ENCODE measurements around the gene ARHGEF9.

Gene ARHGEF9

DNA sequence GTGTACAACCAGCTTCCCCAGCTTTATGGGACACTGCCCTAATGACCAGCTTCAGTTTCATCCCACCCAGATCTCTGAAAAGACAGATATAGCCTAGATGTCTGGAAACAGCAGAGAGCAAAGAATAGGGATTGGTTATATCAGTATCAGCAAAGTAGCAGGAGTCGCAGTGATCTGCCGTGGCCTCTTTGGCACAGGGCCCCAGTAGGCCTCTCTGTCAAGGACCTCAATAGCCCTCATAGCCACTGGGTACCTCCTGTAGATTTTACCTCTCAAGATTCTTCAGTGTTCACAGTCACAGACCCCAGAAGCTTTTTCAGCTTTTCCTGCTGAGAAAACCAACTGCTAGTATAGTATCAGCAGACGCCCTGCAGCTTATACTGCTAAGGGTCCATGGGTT lies 104.6 kb downstream of the ARHGEF9 start (continued):
- TF ChIP-seq, protein P1, sequence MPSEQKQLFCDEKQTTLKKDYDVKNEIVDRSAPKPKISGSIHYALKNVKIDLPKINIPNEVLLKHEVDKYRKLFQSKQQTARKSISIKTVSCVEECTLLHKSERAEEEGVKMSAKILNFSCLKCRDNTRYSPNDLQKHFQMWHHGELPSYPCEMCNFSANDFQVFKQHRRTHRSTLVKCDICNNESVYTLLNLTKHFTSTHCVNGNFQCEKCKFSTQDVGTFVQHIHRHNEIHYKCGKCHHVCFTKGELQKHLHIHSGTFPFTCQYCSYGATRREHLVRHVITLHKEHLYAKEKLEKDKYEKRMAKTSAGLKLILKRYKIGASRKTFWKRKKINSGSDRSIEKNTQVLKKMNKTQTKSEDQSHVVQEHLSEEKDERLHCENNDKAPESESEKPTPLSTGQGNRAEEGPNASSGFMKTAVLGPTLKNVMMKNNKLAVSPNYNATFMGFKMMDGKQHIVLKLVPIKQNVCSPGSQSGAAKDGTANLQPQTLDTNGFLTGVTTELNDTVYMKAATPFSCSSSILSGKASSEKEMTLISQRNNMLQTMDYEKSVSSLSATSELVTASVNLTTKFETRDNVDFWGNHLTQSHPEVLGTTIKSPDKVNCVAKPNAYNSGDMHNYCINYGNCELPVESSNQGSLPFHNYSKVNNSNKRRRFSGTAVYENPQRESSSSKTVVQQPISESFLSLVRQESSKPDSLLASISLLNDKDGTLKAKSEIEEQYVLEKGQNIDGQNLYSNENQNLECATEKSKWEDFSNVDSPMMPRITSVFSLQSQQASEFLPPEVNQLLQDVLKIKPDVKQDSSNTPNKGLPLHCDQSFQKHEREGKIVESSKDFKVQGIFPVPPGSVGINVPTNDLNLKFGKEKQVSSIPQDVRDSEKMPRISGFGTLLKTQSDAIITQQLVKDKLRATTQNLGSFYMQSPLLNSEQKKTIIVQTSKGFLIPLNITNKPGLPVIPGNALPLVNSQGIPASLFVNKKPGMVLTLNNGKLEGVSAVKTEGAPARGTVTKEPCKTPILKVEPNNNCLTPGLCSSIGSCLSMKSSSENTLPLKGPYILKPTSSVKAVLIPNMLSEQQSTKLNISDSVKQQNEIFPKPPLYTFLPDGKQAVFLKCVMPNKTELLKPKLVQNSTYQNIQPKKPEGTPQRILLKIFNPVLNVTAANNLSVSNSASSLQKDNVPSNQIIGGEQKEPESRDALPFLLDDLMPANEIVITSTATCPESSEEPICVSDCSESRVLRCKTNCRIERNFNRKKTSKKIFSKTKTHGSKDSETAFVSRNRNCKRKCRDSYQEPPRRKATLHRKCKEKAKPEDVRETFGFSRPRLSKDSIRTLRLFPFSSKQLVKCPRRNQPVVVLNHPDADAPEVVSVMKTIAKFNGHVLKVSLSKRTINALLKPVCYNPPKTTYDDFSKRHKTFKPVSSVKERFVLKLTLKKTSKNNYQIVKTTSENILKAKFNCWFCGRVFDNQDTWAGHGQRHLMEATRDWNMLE (tag by site-specific recombination; conservative IDR thresholded peaks at IDR 0.05; ENCODE audit: low read depth) = no peak
- TF ChIP-seq ZNF629 (tag by site-specific recombination; IDR thresholded peaks at IDR 0.05) = no peak
- no peak for TF ChIP-seq ZNF660 (tag by site-specific recombination; IDR thresholded peaks at IDR 0.05)

GRCh38 chrX:63679432-63679831 lies 105.6 kb downstream of the ARHGEF9 start:
- peaks cover 0 to 4% of the 10 kb centered on the region in 2 experiments; a peak in 1 of 3 replicates for H3K36me3 ChIP-seq (ENCODE audit: control insufficient read depth in 2 of 2, insufficient read depth in 1 of 2, low read length in 2 of 2)

More at GRCh38 chrX:63679432-63679831, 105.6 kb downstream of the ARHGEF9 start:
- ChIA-PET POLR2A (no interaction called here), CTCF (no interaction called here)
- no peak overlapping the region for H3K27ac ChIP-seq (ENCODE audit: extremely low read depth, low read depth, low read length)
- H3K4me3 ChIP-seq (ENCODE audit: low read depth, low read length) = no peak overlapping the region
- TF ChIP-seq WT1 (tag by site-specific recombination; IDR thresholded peaks at IDR 0.05) (no peak), ZNF148 (tag by site-specific recombination; IDR thresholded peaks at IDR 0.05; ENCODE audit: borderline replicate concordance) (no peak), IKZF3 (tag by site-specific recombination; IDR thresholded peaks at IDR 0.05) (no peak), HOXD13 (CRISPR knock-in tag; IDR thresholded peaks at IDR 0.05; ENCODE audit: borderline replicate concordance) (no peak), ZNF350 (tag by site-specific recombination; IDR thresholded peaks at IDR 0.05) (no peak), ZSCAN16 (tag by site-specific recombination; IDR thresholded peaks at IDR 0.05) (no peak), ZFP3 (tag by site-specific recombination; IDR thresholded peaks at IDR 0.05; ENCODE audit: low read depth) (no peak), ZNF426 (tag by site-specific recombination; IDR thresholded peaks at IDR 0.05) (no peak), ZSCAN23 (tag by site-specific recombination; IDR thresholded peaks at IDR 0.05) (no peak), ZNF449 (tag by site-specific recombination; IDR thresholded peaks at IDR 0.05) (no peak), SCRT2 (tag by site-specific recombination; IDR thresholded peaks at IDR 0.05) (no peak), ZNF248 (tag by site-specific recombination; IDR thresholded peaks at IDR 0.05) (no peak), ZIC2 (tag by site-specific recombination; IDR thresholded peaks at IDR 0.05) (no peak), ZBTB8A (tag by site-specific recombination; IDR thresholded peaks at IDR 0.05) (no peak)
- TF ChIP-seq, protein P1 (tag by site-specific recombination; conservative IDR thresholded peaks at IDR 0.05; ENCODE audit: low read depth) = no peak
- H3K9me3 ChIP-seq (ENCODE audit: control insufficient read depth, insufficient read depth, low read depth, low read length) = peaks cover 2% of the 10 kb centered on the region
- H3K4me1 ChIP-seq (ENCODE audit: control insufficient read depth, insufficient read depth, low read length) = no peaks in the 10 kb centered on the region
